HG03175 (cell line): ENCODE measurements around the gene ZSCAN26.
"Not testable (repeated sequence)": the region's sequence is repeated elsewhere in the genome, so short reads cannot be mapped to it uniquely, and the experiment has no call there.

ENCODE experiments used
- ATAC-seq: cut with Tn5 transposase; IDR thresholded peaks from one replicate; pipeline ENCODE4 v1.9.1; 2021; ENCODE audit warnings: mild to moderate bottlenecking, moderate library complexity; ENCODE audit not compliant: unreplicated experiment

ZSCAN26 gene

GRCh38 chr6:28315628-28316027, 48.7 kb downstream of the ZSCAN26 start:
- no peak for ATAC-seq

GRCh38 chr6:28317866-28318265, 50.9 kb downstream of the ZSCAN26 start:
- ATAC-seq, result not testable (repeated sequence)

DNA sequence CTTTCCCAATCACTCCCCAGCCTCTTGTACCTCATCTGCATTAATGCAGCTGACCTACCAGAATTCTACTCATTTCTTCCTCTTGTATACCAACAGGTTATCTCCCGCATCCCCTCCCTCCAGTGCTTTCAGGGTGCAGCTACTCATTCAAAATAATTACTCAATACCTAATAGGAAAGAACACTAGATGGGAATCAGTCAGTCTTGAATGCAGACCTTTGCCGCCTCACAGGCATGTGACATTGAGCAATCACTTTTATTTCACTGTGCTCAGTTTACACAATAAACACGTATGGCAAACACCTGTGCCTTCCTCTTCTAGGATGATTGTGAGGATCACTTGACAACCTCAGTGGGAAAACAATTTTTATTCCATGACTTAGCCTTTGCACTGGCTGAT, 55.7 kb downstream of the ZSCAN26 start:
- ATAC-seq, result no peak

GRCh38 chr6:28323813-28324424, 57.0 kb downstream of the ZSCAN26 start:
- ATAC-seq, result no peak

GRCh38 chr6:28326371-28326948, 59.5 kb downstream of the ZSCAN26 start:
- ATAC-seq, result no peak
